HCT116 (cell line): Measurements from ENCODE around the gene HRH3. TPM values are rescaled to one million over a fixed set of nuclear protein-coding genes. Genes with fewer than 3 reads are reported as not detected.

Experiments used
- ATAC-seq: fragments of 200-7000 bp; cut with Tn5 transposase; 2 replicates; pipeline ENCODE4 v1.9.1; 2020; ENCODE audit warnings: mild to moderate bottlenecking, moderate library complexity
- BruUV-seq: library from RNA; stranded (reverse); fragments of 400-500 nt; replicated peaks from 2 replicates; lab custom pipeline; 2021; lab: Mats Ljungman, UMichigan
- CTCF ChIA-PET: fragments of 300-600 bp; sonication (Branson Sonifier 250); formaldehyde crosslinking; loops from one replicate; lab custom pipeline; 2021; ENCODE audit warnings: antibody characterized with exemption; lab: Charles Lee
- POLR2A ChIA-PET: fragments of 300-600, 350-600 bp; sonication (Branson Sonifier 250); formaldehyde crosslinking; loops from one replicate; lab custom pipeline; 2021; ENCODE audit warnings: antibody characterized with exemption; lab: Charles Lee
- RAD21 ChIA-PET, 2 experiments: fragments of 300-600 bp; sonication (Branson Sonifier 250); formaldehyde crosslinking; loops; one replicate each; lab custom pipeline; 2023; ENCODE audit warnings: low total read pairs in 2 of 2; ENCODE audit not compliant: uncharacterized antibody in 2 of 2, unreplicated experiment in 2 of 2, low non-redundant PET in 1 of 2; lab: Charles Lee
- DNase-seq: peaks from one replicate; pipeline ENCODE4 v3.0.0-alpha.2; 2010; ENCODE audit warnings: low read depth, low spot score
- H2AFZ ChIP-seq: fragments of 200-600 bp; shearing (Covaris generic), sonication (generic); 2 replicates; pipeline ENCODE4 v1.6.1; 2017; ENCODE audit warnings: low read depth, mixed run types, mixed read lengths, antibody characterized with exemption, low read length; ENCODE audit not compliant: poor library complexity, severe bottlenecking
- H3K27ac ChIP-seq: 2 replicates; pipeline ENCODE4 v1.5.1; 2012; ENCODE audit warnings: low read depth, low read length
- H3K27me3 ChIP-seq: fragments of 200-600 bp; sonication (generic); 2 replicates; pipeline ENCODE4 v1.6.1; 2016; ENCODE audit warnings: mixed run types, low read length, mixed read lengths; ENCODE audit not compliant: insufficient read depth
- H3K36me3 ChIP-seq, 2 experiments: fragments of 200-500 bp in 1 of 2; fragments of 200-600 bp in 1 of 2; sonication (Bioruptor generic) in 1 of 2; sonication (generic) in 1 of 2; 2 replicates each; pipeline versions ENCODE4 v1.5.1 to v1.6.1; 2014 to 2016; ENCODE audit warnings: low read length in 2 of 2, inconsistent platforms in 1 of 2, mixed read lengths in 1 of 2, mixed run types in 1 of 2; ENCODE audit not compliant: insufficient read depth in 2 of 2, control insufficient read depth in 1 of 2
- H3K4me1 ChIP-seq, 2 experiments: fragments of 200-600 bp in 1 of 2; sonication (generic) in 1 of 2; 2 replicates each; pipeline versions ENCODE4 v1.5.1 to v1.6.1; 2012 to 2017; ENCODE audit warnings: low read length in 2 of 2, inconsistent platforms in 1 of 2, mild to moderate bottlenecking in 1 of 2, mixed read lengths in 1 of 2, mixed run types in 1 of 2, moderate library complexity in 1 of 2; ENCODE audit not compliant: insufficient read depth in 2 of 2, control insufficient read depth in 1 of 2
- H3K4me2 ChIP-seq: fragments of 200-600 bp; sonication (generic); 2 replicates; pipeline ENCODE4 v1.6.1; 2017; ENCODE audit warnings: mixed run types, low read length, mixed read lengths
- H3K4me3 ChIP-seq, 2 experiments: fragments of 200-600 bp in 1 of 2; sonication (generic) in 1 of 2; replicated peaks in 1 of 2; 2 replicates each; pipeline ENCODE4 v1.5.1; 2011 to 2016; ENCODE audit warnings: low read length in 2 of 2, control low read depth in 1 of 2, low read depth in 1 of 2, mild to moderate bottlenecking in 1 of 2, mixed read lengths in 1 of 2, mixed run types in 1 of 2
- H3K79me2 ChIP-seq: fragments of 200-600 bp; sonication (generic); 2 replicates; pipeline ENCODE4 v1.6.1; 2017; ENCODE audit warnings: mild to moderate bottlenecking, mixed run types, low read length, moderate library complexity, mixed read lengths; ENCODE audit not compliant: insufficient read depth
- H3K9ac ChIP-seq: fragments of 200-600 bp; sonication (generic); 2 replicates; pipeline ENCODE4 v1.6.1; 2016; ENCODE audit warnings: low read length, mixed read lengths
- H3K9me2 ChIP-seq: fragments of 200-600 bp; sonication (generic), shearing (Covaris generic); 2 replicates; pipeline ENCODE4 v1.6.1; 2017; ENCODE audit warnings: mixed run types, mild to moderate bottlenecking, moderate library complexity; ENCODE audit not compliant: insufficient read depth
- H3K9me3 ChIP-seq, 2 experiments: fragments of 200-500 bp in 1 of 2; fragments of 200-600 bp in 1 of 2; sonication (Bioruptor generic) in 1 of 2; sonication (generic) in 1 of 2; 2 replicates each; pipeline ENCODE4 v1.6.1; 2014 to 2017; ENCODE audit warnings: low read length in 2 of 2, mixed read lengths in 2 of 2, inconsistent platforms in 1 of 2, low read depth in 1 of 2, mild to moderate bottlenecking in 1 of 2, mixed run types in 1 of 2, moderate library complexity in 1 of 2; ENCODE audit not compliant: control insufficient read depth in 1 of 2, insufficient read depth in 1 of 2
- H4K20me1 ChIP-seq: fragments of 200-600 bp; sonication (generic), shearing (Covaris generic); 2 replicates; pipeline ENCODE4 v1.6.1; 2017; ENCODE audit warnings: mixed run types, mild to moderate bottlenecking, moderate library complexity; ENCODE audit not compliant: insufficient read depth
- CBX3 ChIP-seq: IDR thresholded peaks from 2 replicates; pipeline ENCODE4 v1.6.1; 2012; ENCODE audit warnings: low read depth
- EZH2 ChIP-seq: fragments of 200-600 bp; sonication (generic); IDR thresholded peaks from 2 replicates; pipeline ENCODE4 v1.6.1; 2017; ENCODE audit warnings: antibody characterized with exemption, mixed run types
- EZH2phosphoT487 ChIP-seq: fragments of 200-600 bp; IDR thresholded peaks from 2 replicates; pipeline ENCODE4 v1.6.1; 2018; ENCODE audit warnings: antibody characterized with exemption, borderline replicate concordance
- FOSL1 ChIP-seq: IDR thresholded peaks from 2 replicates; pipeline ENCODE4 v1.6.1; 2012; ENCODE audit warnings: low read depth
- POLR2AphosphoS5 ChIP-seq: IDR thresholded peaks from 2 replicates; pipeline ENCODE4 v1.6.1; 2011; ENCODE audit warnings: mild to moderate bottlenecking, low read depth, low read length, moderate library complexity
- RAD21 ChIP-seq: IDR thresholded peaks from 2 replicates; pipeline ENCODE4 v1.6.1; 2012; ENCODE audit warnings: low read depth, mild to moderate bottlenecking
- SIN3A ChIP-seq: IDR thresholded peaks from 2 replicates; pipeline ENCODE4 v1.6.1; 2012; ENCODE audit warnings: low read depth
- SP1 ChIP-seq: IDR thresholded peaks from 2 replicates; pipeline ENCODE4 v1.6.1; 2012; ENCODE audit warnings: low read depth
- TCF7L2 ChIP-seq: IDR thresholded peaks from 2 replicates; pipeline ENCODE4 v1.7.0; 2011; ENCODE audit warnings: borderline replicate concordance, inconsistent platforms; ENCODE audit not compliant: insufficient read depth, insufficient read length; ENCODE audit errors: extremely low read depth
- ZFX ChIP-seq: fragments of 450-650 bp; IDR thresholded peaks from 2 replicates; pipeline ENCODE4 v1.6.1; 2017
- ZNF274 ChIP-seq: fragments of 200-500 bp; sonication (Bioruptor generic); IDR thresholded peaks from 2 replicates; pipeline ENCODE4 v1.6.1; 2014; ENCODE audit warnings: mild to moderate bottlenecking, low read depth, low read length, inconsistent platforms
- intact Hi-C: fragments of 100-400 bp; cut with micrococcal nuclease; formaldehyde crosslinking; loops from 2 replicates; pipeline ENCODE4 v1.10.0; 2022
- total RNA-seq: library from RNA; stranded (reverse); gene quantifications from one replicate; pipeline ENCODE4 v1.2.1, GENCODE V29; 2021; ENCODE audit not compliant: unreplicated experiment
- TF ChIP-seq, protein P1 (sequence below): IDR thresholded peaks from 2 replicates; pipeline ENCODE4 v1.6.1; 2012
- TF ChIP-seq, protein P2 (sequence below): IDR thresholded peaks from 2 replicates; pipeline ENCODE4 v1.6.1; 2011; ENCODE audit warnings: mild to moderate bottlenecking, low read length, moderate library complexity; ENCODE audit not compliant: insufficient replicate concordance; ENCODE audit errors: extremely low read depth

Gene HRH3
- total RNA-seq, 1 experiment from 2014 or later = not detected

DNA sequence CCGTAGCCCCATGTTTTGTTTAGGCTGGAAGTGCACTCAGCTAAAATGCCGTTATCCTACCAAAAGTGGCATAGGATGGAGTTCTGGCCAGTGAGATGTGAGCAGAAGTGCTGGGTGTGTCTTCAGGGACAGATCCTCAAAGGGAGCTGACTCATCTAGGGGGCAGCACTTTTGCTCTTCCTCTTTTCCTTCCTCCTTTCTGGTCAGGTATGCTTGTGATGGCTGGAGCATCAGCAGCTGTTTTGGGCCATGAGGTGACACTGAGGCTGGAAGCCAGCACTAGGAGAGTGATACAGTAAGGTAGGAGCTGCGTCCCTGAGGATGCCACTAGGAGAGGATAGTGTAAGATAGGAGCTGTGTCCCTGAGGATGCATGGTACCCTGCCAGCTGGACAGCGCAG, 13.6 kb upstream of the HRH3 start:
- Histone ChIP-seq H3K27me3 (no peaks in the 10 kb centered on the region), H3K4me1 (peaks cover 5 to 21% of the 10 kb centered on the region in 2 experiments; a peak in 3 of 4 replicates), H3K9me2 (no peaks in the 10 kb centered on the region), H3K4me2 (peak overlapping the region; percentile 2), H3K27ac (no peak overlapping the region), H3K79me2 (no peaks in the 10 kb centered on the region), H3K4me3 (no peak overlapping the region), H3K36me3 (no peaks in the 10 kb centered on the region), H3K9me3 (no peaks in the 10 kb centered on the region), H2AFZ (no peak overlapping the region), H4K20me1 (no peaks in the 10 kb centered on the region), H3K9ac (no peak overlapping the region)
- intact Hi-C loops = no loop called here
- ATAC-seq = no peak
- POLR2A ChIA-PET = no interaction called here
- TF ChIP-seq SIN3A (no peak), POLR2AphosphoS5 (no peak), TCF7L2 (peak; percentile 39), ZFX (no peak)
- RAD21 ChIA-PET = no interaction called here
- BruUV-seq = no TSS peak
- no peak for DNase-seq
- CTCF ChIA-PET = no interaction called here

- Histone ChIP-seq H3K9me2 (no peaks in the 10 kb centered on the region), H3K27me3 (no peaks in the 10 kb centered on the region), H3K27ac (no peak overlapping the region), H3K9me3 (no peaks in the 10 kb centered on the region), H3K9ac (no peak overlapping the region), H3K79me2 (no peaks in the 10 kb centered on the region), H4K20me1 (no peaks in the 10 kb centered on the region), H3K4me1 (peaks cover 5 to 25% of the 10 kb centered on the region in 2 experiments; a peak in 3 of 4 replicates), H3K4me2 (peak overlapping the region; percentile 2), H2AFZ (no peak overlapping the region), H3K4me3 (no peak overlapping the region), H3K36me3 (no peaks in the 10 kb centered on the region)
- intact Hi-C loops = no loop called here
- ChIA-PET CTCF (no interaction called here), RAD21 (no interaction called here), POLR2A (no interaction called here)
- DNase-seq = no peak
- ATAC-seq = no peak
- no TSS peak for BruUV-seq
- no peak for TF ChIP-seq EZH2phosphoT487
- TF ChIP-seq, protein P1, sequence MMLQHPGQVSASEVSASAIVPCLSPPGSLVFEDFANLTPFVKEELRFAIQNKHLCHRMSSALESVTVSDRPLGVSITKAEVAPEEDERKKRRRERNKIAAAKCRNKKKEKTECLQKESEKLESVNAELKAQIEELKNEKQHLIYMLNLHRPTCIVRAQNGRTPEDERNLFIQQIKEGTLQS = no peak
- TF ChIP-seq, protein P2, sequence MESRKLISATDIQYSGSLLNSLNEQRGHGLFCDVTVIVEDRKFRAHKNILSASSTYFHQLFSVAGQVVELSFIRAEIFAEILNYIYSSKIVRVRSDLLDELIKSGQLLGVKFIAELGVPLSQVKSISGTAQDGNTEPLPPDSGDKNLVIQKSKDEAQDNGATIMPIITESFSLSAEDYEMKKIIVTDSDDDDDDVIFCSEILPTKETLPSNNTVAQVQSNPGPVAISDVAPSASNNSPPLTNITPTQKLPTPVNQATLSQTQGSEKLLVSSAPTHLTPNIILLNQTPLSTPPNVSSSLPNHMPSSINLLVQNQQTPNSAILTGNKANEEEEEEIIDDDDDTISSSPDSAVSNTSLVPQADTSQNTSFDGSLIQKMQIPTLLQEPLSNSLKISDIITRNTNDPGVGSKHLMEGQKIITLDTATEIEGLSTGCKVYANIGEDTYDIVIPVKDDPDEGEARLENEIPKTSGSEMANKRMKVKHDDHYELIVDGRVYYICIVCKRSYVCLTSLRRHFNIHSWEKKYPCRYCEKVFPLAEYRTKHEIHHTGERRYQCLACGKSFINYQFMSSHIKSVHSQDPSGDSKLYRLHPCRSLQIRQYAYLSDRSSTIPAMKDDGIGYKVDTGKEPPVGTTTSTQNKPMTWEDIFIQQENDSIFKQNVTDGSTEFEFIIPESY = no peak
- TF ChIP-seq RAD21 = no peak
- no peak for TF ChIP-seq ZFX
- no peak for TF ChIP-seq SP1
- TF ChIP-seq FOSL1 = no peak
- no peak for TF ChIP-seq EZH2
- TF ChIP-seq POLR2AphosphoS5 = no peak
- no peak for TF ChIP-seq TCF7L2
- TF ChIP-seq ZNF274 = no peak
- TF ChIP-seq CBX3 = no peak
These were observed 12.9 kb upstream of the HRH3 start for GRCh38 chr20:62232770-62233645.
